ENCODE results near the gene ABI3. TPM values are rescaled to one million over a fixed set of nuclear protein-coding genes. Genes with fewer than 3 reads are reported as not detected.
"Not testable (repeated sequence)": the region's sequence is repeated elsewhere in the genome, so short reads cannot be mapped to it uniquely, and the experiment has no call there.

The ABI3 gene
- total and polyA plus RNA-seq, 2 experiments from 2014 or later = 0.24 TPM; not detected in 1

DNA sequence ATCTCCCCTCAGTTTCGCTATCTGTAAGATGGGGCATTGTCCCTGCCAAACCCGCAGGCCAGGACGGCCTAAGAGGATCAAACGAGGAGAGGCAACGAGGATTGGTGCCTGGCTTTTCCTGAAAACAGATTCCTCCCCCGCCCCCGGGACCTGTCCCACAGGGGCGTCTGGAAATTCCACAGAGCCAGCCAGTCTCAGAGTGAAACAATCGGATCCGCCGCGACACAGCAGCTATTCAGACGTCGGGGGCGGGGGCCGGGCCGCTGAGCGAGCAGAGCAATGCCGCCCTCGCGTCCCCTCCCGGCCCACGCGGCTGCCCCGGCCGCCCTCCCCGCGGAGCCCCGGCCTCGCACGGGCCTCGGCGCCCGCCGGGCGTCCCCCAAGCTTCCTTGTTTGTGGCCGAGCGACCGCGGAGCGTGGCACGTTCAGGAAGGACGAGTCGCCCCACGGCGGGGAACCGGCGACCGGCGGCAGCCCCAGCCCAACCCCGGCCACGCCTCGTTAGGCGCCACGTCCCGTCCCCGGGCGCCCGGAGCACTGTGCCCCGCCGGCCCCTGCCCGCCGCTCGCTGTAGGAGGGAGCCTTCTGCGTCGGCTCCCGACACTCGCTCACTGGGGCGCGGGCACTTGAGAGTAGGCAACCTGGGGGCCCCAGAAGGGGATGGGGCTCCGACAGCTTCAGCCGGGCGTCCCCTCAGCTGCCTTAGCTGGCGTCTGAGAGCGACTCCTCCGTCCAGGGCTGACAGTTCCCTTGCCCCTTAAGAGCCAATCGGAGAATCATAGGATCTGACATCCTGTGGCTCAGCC, 49.7 kb downstream of the ABI3 start:
- Histone ChIP-seq H3K36me3 (no peaks in the 10 kb centered on the region), H3K4me3 (peak overlapping the region; percentile 31), H3K27ac (no peak overlapping the region), H3K9me3 (ENCODE audit: low read depth) (no peaks in the 10 kb centered on the region), H3K27me3 (peaks cover 13% of the 10 kb centered on the region), H3K4me1 (ENCODE audit: low read depth) (no peaks in the 10 kb centered on the region)
- peak; percentile 65 to 86 for DNase-seq (ENCODE audit: low read depth in 1 of 2, low spot score in 1 of 2)
- TF ChIP-seq CTCF (IDR thresholded peaks at IDR 0.05; ENCODE audit: low read depth, low read length) = no peak

GRCh38 chr17:49260817-49261291, 50.3 kb downstream of the ABI3 start:
- no peak for DNase-seq (ENCODE audit: low read depth in 1 of 2, low spot score in 1 of 2)
- no peaks in the 10 kb centered on the region for H3K9me3 ChIP-seq (ENCODE audit: low read depth)
- no peaks in the 10 kb centered on the region for H3K4me1 ChIP-seq (ENCODE audit: low read depth)
- H3K36me3 ChIP-seq = no peaks in the 10 kb centered on the region
- H3K27me3 ChIP-seq = peaks cover 13% of the 10 kb centered on the region
- H3K4me3 ChIP-seq = peak overlapping the region; percentile 31
- H3K27ac ChIP-seq = no peak overlapping the region
- TF ChIP-seq CTCF (IDR thresholded peaks at IDR 0.05; ENCODE audit: low read depth, low read length) = no peak

DNA sequence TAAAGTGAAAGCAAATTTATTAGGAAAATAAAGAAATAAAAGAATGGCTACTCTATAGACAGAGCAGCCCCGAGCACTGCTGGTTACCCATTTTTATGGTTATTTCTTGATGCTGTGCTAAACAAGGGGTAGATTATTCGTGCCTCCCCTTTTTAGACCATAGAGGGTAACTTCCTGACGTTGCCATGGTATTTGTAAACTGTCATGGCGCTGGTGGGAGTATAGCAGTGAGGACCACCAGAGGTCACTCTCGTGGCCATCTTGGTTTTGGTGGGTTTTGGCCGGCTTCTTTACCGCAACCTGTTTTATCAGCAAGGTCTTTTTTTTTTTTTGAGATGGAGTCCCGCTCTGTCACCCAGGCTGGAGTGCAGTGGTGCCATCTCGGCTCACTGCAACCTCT, 51.0 kb downstream of the ABI3 start:
- H3K36me3 ChIP-seq; H3K27ac ChIP-seq; H3K4me3 ChIP-seq; H3K9me3 ChIP-seq (ENCODE audit: low read depth); H3K4me1 ChIP-seq (ENCODE audit: low read depth); DNase-seq (ENCODE audit: low read depth in 1 of 2, low spot score in 1 of 2): not testable (repeated sequence)
- peaks cover 13% of the 10 kb centered on the region for H3K27me3 ChIP-seq

- no peak overlapping the region for H3K4me3 ChIP-seq
- peaks cover 4% of the 10 kb centered on the region for H3K27me3 ChIP-seq
- no peaks in the 10 kb centered on the region for H3K9me3 ChIP-seq (ENCODE audit: low read depth)
- no peaks in the 10 kb centered on the region for H3K4me1 ChIP-seq (ENCODE audit: low read depth)
- TF ChIP-seq CTCF (IDR thresholded peaks at IDR 0.05; ENCODE audit: low read depth, low read length) = no peak
- H3K36me3 ChIP-seq = no peaks in the 10 kb centered on the region
- H3K27ac ChIP-seq = no peak overlapping the region
- DNase-seq (ENCODE audit: low read depth in 1 of 2, low spot score in 1 of 2) = no peak
Measured at GRCh38 chr17:49266233-49266632, 55.7 kb downstream of the ABI3 start.

DNA sequence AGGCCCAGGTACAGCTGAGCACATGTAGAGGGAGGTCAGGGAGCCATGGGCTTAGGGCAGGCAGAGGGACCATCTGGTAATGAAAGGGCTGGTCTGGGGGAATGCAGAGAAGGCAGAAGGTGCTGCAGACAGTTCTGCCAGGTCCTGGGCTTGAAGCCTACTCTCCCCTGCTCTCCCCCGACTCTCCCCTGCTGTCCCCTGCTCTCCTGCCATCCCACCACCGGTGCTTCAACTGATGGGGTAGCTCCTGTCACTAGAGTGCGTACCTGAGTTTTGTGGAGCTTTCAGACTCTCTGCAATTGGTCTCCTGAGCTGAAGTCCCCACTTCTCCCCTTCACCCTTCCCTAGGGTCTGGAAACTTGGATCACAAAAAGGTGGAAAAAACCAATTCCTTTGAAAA, 57.4 kb downstream of the ABI3 start:
- no peak for TF ChIP-seq CTCF (IDR thresholded peaks at IDR 0.05; ENCODE audit: low read depth, low read length)
- Histone ChIP-seq H3K27ac (no peak overlapping the region), H3K36me3 (no peaks in the 10 kb centered on the region), H3K9me3 (ENCODE audit: low read depth) (no peaks in the 10 kb centered on the region), H3K4me3 (no peak overlapping the region), H3K4me1 (ENCODE audit: low read depth) (no peaks in the 10 kb centered on the region), H3K27me3 (no peaks in the 10 kb centered on the region)
- no peak for DNase-seq (ENCODE audit: low read depth in 1 of 2, low spot score in 1 of 2)

DNA sequence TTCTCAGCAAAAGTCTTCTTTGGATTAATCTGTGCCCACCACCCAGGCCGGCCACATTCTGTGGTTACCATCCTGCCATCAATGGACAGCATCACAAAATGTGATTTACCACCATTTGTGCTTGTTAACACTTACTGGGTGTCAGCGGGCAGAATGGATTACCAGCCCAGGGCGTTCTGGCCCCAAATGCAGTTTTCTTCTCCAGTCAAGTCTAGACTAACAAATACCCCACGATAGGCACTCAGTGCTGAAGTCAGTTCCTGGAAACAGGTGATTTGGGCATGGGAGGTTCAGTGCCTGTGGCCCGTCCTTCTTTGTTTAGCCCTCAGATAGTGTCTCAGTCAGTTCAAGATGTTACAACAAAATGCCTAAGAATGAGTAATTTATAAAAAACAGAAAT, 58.8 kb downstream of the ABI3 start:
- Histone ChIP-seq H3K9me3 (ENCODE audit: low read depth) (no peaks in the 10 kb centered on the region), H3K27me3 (no peaks in the 10 kb centered on the region), H3K36me3 (no peaks in the 10 kb centered on the region), H3K27ac (no peak overlapping the region), H3K4me1 (ENCODE audit: low read depth) (no peaks in the 10 kb centered on the region), H3K4me3 (no peak overlapping the region)
- DNase-seq (ENCODE audit: low read depth in 1 of 2, low spot score in 1 of 2) = no peak
- no peak for TF ChIP-seq CTCF (IDR thresholded peaks at IDR 0.05; ENCODE audit: low read depth, low read length)

All from cardiac muscle cell (in vitro differentiated cells and primary cell).